ENCODE measurements around the gene EMID1.
"Not testable (repeated sequence)": the region's sequence is repeated elsewhere in the genome, so short reads cannot be mapped to it uniquely, and the experiment has no call there.

The EMID1 gene

DNA sequence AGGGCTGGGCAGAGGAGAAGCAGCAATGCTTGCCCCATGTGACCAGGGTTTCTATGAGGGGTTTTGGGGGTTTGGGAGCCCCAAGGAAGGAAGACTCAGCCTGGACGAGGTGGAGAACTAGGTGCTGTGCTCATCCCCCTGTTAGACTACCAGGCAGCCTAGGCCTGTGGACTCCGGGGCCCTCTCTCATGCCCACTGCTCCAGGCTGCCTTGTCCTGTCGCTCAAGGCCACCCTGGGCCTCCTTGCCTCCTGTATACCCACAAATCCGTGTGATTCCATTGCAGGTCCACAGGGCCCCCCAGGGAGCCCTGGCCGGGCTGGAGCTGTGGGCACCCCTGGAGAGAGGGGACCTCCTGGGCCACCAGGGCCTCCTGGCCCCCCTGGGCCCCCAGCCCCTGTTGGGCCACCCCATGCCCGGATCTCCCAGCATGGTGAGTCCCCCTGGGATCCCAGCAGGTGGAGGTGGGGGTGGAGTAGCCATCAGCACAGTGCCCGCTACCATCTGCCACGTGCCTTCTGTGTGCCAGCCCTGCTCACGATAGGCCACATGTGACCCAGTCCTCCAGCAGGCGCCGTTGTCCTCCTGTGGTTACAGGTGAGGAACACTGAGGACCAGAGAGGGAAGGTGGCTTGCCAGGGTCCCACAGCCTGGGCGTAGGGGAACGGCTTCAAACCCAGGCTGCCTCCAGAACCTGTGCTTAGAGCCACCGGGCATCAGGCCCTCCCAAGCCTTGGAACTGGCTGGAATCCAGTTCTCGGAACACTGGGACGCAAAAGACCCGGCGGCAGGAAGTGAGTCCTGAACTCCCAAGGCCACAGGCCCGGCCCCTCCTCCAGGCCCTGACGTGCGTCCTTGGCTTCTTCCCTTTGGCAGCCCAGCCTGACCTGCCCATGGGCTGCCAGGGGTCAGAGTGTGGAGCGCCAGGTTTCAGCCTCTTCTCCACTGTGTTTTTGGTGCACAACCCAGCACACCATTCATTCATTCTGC, 26.6 kb downstream of the EMID1 start:
- DNase-seq = no peak

DNA sequence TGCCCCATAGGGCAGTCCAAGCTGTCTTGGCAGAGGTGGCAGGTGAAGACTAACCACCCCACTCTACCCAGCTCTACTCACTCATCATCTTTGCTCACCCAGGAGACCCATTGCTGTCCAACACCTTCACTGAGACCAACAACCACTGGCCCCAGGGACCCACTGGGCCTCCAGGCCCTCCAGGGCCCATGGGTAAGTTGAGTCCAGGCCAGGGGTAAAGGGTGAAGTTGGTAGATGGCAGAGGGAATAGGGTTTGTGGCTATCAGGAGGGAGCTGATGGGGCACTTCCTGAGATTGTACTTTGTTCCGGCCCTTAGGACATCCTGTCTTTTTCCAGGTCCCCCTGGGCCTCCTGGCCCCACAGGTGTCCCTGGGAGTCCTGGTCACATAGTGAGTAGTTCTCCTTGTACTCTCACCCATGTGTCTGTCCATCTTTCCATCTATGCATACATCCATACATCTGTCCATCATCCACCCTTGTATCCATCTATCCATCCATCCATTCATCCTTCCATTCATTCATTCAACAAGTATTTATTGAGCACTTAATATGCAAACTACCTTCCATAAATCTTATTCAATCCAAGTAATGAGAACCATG, 27.7 kb downstream of the EMID1 start:
- no peak for DNase-seq

DNA sequence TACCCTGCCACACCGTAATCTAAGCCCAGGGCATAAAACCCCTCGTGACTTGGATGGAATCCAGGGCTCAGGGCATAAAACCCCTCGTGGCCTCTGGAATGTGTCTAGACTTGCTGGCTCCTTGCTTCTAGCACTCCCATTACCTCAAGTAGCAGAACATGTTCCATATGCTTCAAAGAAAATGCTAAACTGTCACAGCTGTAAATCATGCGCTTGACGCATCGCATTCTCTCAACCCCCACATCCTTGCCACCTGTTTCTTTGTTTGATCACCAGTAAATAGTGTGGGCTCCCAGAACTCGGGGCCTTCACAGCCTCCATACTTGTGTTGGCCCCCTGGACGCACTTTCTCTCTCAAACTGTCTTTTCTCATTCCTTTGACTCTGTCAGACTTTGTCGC, 34.8 kb downstream of the EMID1 start:
- DNase-seq = not testable (repeated sequence)

DNA sequence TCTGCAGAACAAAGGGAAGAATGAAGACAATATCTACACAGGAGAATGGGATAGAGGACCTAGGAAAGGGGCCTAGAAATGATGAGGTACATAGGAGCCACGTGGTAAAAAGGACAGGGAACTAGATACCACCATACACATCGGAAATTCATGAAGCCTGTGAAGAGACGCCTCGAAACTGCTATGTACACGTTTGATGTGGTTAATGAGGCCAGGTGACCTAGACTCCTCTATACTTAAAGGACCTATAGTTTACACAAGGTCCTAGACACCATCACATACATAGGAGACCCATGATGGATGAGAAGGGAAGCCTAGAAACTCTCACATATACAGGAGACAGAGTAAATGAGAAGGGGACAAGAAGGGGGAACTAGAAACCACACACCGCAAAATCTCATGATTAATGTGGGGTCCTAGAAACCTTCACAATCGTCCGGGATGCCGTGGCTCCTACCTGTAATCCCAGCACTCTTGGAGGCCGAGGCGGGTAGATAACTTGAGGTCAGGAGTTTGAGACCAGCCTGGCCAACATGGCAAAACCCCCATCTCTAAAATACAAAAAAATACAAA, 38.3 kb downstream of the EMID1 start:
- no peak for DNase-seq

DNA sequence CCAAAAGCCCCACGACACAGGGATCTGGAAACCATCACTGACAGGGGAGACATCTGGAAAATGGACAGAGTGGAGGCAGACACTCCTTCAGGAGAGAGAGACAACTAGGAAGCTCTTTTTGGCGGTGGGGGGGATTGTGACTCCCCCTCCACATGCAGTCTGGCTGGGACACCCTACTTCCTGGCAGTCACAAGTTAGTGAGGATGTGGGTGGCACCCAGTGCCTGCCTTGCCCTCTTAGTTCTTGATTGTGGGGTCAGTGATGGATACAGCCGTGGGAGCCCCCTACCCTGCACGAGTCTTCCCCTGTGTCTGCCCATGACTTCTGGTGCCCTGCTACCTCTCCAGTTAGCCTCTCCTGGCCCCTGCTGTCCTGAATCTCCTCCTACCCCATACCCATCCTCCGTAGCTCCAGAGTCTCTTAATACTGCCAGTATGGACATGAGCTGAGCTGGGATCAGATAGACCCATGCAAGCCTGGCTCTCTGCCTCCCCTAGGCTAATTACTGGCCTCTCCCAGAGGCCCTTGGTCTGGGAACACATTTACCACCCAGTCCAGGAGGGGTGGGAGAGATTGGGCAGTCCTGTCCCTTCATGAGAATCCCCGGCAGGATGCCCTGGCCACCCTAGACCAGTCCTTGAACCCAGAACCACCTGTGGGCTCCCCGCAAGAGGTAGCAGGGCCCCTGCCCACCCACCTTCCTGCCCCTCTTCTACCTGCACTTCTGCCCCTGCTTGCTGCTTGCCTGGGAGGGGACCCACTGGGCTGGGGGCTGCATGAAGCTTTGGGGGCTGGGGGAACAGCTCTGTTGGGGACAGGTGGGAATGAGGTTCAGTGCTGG, 39.3 kb downstream of the EMID1 start:
- no peak for DNase-seq

DNA sequence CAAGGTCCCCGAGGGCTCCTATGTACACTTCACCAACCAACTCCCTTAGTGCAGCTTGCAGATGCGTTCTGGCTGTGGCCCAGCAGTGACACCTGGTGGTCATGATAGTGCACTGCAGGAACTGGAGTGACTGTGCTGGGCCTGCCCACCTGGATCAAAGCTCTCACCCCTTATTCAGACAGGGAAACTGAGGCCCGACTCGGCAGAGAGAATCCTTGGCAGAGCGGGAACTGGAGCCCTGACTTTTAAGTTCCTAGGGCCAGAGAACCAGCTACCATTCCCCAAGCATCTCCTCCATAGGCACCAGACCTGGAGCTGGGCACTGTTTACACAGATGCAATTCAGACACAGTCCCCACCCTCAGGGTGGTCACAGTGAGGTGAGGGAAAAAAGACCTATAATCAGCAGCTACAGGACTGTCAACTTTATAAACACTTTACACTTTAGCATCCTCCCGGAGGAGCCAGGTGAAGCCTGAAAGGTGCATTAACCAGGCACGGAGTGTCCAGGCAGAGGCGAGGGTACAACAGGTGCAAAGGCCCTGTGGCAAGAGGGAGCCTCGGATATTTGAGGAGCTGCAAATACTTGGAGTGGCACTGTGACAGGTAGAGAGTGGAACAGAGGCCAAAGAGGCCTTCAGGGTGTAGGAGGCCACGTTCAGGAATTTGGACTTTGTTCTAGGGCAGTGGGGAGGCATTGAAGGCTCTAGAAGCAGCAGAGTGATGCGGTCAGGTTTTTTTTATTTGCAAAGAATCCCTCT, 40.1 kb downstream of the EMID1 start:
- DNase-seq = peak; percentile 69

GRCh38 chr22:29247891-29248290, 42.2 kb downstream of the EMID1 start:
- not testable (repeated sequence) for DNase-seq

DNA sequence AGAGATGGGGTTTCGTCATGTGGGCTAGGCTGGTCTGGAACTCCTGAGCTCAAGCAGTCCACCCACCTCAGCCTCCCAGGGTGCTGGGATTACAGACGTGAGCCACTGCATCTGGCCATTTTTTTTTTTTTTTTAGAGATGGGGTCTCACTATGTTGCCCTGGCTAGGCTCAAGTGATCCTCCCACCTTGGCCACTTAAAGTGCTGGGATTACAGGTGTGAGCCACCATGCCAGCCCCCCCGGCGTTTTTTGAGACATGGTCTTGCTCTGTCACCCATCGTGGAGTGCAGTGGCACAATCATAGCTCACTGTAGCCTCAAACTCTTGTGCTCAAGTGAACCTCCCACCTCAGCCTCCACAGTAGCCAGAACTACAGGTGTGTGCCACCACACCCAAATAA, 45.6 kb downstream of the EMID1 start:
- DNase-seq = no peak

DNA sequence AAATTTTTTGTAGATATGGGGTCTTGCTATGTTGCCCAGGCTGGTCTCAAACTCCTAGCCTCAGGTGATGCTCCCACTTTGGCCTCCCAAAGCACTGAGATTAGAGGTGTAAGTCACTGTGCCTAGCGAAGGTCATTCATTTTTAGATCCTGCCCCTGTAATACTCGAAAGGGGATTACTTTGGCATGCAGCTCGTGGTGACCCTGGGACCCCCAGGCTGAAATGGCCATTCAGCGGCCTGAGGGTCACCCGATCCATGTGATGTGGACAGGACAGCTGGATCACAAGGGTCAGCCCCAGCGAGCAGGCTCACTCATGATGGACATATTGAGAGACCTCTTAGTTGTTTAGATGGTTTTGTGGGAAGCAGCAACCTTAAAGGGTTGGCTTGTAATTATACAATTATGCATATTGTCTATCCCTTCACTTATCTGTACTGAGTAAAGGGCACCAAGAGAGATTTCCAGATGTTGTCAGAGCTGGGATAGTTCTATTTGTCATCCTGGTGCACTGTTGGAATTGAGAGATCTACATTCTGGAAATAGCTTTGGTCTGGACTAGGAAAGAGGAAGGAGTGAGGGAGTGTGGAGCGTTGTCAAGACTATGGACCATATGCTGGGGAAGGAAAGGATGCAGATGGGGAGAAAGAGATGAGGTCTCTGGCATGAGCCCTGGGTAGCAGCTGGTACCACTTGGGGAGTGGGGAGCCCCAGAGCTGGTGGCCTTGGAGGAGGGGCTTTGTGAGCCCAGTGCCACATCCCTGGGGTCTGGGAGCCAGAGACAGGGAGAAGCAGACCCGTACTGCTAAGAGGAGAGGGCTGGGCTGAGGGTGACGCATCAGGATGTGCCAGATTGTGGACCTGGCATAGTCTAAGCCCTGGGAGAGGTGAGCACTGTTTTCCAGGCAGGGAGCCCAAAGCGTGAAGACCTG, 46.5 kb downstream of the EMID1 start:
- DNase-seq = no peak

DNA sequence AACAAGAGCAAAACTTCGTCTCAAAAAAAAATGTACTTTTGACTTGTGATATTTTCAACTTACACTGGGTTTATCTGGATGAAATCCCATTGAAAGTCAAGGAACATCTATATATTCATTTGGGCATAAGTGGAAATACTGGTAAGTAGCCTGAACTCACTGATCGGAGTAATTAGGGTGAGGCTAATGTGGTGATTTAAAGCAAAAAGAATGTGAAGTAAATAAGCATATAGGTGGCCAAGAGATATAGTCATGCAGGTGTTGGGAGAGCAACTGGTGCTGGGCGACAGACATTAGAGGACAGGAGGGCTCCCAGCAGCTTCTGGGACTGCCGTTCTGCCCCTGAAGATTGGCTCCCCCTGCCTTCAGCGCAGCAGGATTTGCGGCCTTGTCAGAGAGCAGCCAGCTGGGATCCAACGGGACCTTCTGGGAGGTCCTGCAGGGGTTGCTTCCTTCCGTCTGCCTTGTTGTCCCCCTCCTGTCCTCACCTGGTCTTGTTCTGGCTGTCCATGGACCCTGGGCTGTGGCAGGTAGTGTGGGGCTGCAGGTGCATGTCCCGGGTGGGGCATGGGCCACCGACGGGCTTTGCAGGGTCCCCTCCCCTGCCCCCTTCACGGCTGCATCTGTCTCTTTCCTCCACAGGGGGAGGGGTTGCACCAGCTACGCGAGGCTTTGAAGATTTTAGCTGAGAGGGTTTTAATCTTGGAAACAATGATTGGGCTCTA, 48.0 kb downstream of the EMID1 start:
- DNase-seq = no peak

DNA sequence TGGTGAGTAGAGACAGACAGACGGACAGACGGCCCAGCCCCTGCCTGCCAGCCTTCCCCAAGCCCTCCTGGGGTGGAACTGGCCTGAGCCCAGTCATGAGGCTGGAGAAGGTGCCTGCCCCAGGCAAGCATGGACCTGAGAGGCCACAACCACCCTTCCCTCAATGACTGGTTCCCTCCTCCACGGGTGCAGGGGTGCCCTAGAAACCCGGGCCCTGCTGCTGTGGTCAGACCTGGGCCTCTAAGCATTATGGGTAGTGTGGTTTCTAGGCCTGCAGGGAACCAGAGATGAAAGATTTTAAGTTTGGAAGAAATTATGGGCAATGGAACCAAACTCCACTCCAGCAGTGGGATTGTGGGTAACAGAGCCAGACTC, 48.6 kb downstream of the EMID1 start:
- no peak for DNase-seq

GRCh38 chr22:29255064-29255621, 49.4 kb downstream of the EMID1 start:
- DNase-seq = no peak

DNA sequence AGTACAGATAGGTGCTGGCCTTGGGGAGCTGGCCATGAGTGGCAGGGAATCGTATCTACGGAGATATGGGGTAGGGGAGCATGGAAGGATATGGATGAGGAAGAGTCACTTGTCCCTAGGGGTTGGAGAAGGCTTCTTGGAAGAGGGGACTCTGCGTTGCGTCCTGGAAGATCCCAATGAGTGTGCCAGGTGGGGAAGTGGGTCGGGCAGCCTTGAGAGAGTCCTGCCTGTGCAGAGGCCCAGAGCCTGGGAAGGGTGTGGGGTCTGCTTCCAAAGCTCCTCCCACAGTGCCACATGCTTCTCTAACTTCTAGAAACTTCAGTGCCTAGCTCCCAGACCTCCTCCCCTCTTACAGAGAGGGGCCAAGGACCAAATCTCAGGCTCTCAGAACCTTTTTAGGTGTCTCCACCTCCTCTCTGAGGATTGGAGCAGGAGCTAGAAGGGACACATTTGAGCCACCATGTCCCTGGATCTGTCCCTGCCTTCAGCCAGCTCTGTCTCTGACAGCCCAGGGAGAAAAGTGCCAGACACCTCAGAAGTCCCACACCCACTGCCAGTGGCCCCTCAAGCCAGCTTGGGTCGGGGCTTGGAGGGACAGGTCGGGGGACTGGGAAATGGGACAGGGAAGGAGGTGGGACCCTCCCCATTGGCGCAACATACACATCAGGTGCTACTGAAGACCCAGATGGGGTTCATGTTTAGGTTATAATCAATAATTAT, 51.1 kb downstream of the EMID1 start:
- no peak for DNase-seq

DNA sequence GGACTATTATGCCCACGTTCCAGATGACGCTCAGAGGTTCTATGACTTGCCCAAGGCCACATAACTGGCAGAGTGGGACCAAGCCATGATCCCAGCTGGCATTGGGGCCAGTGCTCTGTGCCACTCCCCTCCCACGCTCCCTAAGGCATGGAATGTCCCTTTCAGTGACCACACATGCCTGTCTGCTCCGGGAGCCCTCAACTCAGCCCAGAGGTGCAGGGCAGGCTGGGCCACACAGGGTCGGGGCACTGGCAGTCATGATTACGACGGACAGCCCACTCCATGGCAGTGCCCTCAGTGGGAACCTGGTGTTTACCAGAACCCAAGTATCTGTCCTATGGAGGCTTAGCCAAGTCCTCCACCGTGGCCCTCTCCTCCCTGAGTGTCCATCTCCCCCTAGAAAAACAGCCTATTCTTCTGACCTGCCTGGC, 52.1 kb downstream of the EMID1 start:
- DNase-seq = no peak

- DNase-seq = no peak
Observed at GRCh38 chr22:29258407-29259252, 52.9 kb downstream of the EMID1 start.

GRCh38 chr22:29259253-29259899, 53.7 kb downstream of the EMID1 start:
- DNase-seq = no peak

DNA sequence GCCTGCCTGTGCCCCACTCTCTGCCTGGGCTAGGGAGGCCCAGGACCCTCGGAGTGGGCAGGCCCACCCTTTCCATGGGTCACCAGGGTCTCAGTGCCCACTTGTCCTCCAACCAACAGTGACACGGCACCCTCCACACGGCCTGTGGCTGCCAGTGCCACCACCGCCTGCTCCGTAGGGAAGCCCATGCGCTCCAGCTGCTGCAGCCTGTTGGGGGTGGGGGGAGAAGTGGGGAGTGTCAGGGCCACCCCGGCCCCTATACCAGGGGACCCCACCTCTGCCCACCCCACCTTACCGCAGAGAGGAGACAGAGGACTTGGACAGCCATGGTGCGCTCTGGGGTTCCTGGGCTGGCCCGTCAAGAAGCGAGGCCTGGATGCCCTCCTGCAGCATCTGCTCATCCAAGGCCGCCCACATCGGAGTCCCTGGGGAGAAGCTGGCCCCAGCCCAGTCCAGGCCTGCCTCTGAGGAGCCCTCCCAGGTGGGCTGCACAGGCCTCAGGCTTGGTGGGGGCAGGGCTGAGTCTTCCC, 54.4 kb downstream of the EMID1 start:
- DNase-seq = no peak

Measured in CD4-positive, alpha-beta T cell treated with Interleukin-4 for 4 hours (primary cell).